GM18507 (cell line): ENCODE results near the gene C1QTNF6.

Source experiments
- DNase-seq: peaks from one replicate; pipeline ENCODE4 v3.0.0; 2011; ENCODE audit warnings: low read depth; ENCODE audit not compliant: insufficient read length; ENCODE audit errors: extremely low spot score
- FAIRE-seq: peaks from 2 replicates; lab custom pipeline; 2011; peaks lifted over from hg19 to GRCh38; lab: Jason Lieb, UNC

Gene C1QTNF6

DNA sequence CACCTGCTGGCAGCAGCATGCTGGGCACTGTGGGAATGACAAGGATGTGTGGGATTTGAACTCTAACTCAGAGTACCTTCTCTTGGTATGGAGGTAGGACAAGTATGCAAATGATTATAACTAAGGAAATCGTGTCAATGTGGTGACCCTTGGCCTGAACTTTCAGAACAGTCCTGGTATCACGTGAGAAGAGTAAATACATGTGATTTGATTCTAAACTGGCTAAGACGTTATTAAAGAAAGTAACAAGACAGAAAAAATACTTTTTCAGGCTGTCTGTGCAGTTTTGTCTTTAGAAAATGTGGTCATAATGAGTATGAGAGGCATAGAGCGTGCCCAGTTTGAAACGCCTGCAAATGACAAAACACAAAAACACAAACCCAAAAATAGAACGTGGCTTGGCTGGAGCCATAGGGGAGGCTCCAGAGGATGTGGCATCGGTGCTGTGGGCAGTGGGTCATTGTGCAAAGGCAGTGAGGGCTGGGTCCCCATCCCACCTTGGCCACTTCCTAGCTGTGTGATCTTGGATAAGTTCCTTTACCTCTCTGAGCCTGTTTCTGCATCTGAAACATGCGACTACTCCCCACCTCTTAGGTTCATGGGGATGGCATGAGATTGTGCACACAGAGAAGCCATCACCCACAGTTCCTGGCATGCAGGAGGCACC lies 19.9 kb downstream of the C1QTNF6 start:
- DNase-seq (no peak), FAIRE-seq (peak; percentile 77)

DNA sequence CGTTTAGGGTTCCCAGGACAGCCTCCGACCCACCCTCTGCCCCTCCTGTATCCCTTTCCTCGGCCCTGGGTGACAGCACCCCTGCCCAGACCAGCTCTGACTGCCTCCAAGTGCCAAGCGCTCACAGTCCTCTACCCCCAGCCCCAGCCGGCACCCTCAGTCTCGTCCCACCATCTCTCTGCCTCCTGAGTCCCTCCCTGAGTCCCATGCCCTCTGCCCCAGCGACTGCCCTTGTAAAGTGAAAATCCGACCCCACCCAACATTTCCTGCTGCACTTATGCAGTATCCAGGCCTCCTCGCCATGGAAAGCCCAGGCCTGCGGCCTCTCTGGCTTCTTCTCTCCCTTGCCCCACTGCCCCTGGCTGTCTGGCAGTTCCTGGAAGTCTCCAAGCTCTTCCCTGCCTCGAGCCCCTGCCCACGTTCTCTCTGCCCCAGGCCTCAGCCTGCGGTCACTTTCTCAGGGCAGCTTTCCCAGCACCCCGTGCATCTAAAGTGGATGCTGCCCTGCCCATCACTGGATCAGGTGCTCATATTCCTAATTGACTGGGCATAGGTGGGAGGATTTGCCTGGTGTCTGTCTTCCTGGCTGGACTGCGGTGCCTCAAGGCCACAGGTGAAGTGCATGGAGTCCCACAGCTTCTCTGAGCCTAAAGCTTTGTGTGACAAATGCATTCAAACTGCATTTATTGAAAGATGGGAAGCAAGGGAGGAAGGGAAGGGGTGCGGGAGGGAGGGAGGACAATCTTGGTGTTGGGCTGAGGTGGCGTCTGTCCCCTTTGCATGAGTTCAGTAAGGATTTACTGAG lies 20.7 kb downstream of the C1QTNF6 start:
- no peak for FAIRE-seq
- no peak for DNase-seq

- DNase-seq, result peak; percentile 78
- peak; percentile 90 for FAIRE-seq
Measured at GRCh38 chr22:37166675-37167066, 21.4 kb downstream of the C1QTNF6 start.

GRCh38 chr22:37165940-37166674 lies 21.9 kb downstream of the C1QTNF6 start:
- DNase-seq (no peak), FAIRE-seq (no peak)

- DNase-seq (no peak), FAIRE-seq (no peak)
Measured at GRCh38 chr22:37165066-37165465, 23.0 kb downstream of the C1QTNF6 start.

DNA sequence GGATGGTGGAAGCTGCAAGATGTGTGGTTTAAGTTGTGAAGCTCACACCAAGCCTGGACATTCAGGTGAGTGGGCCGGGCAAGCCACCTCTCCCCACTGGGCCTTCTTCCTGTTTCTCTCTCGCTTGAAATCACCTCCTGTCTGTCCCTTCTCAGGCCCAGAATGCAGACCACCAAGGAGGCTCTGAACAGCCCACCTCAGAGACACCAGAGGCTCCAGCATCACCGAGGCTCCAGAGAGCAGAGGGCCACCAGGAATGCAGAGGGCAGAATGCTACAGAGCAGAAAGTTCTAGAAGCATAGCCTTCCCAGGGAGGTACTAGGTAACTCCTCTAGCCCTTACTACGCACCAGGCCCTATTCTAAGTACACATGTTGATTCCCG lies 23.6 kb downstream of the C1QTNF6 start:
- no peak for DNase-seq
- no peak for FAIRE-seq

DNA sequence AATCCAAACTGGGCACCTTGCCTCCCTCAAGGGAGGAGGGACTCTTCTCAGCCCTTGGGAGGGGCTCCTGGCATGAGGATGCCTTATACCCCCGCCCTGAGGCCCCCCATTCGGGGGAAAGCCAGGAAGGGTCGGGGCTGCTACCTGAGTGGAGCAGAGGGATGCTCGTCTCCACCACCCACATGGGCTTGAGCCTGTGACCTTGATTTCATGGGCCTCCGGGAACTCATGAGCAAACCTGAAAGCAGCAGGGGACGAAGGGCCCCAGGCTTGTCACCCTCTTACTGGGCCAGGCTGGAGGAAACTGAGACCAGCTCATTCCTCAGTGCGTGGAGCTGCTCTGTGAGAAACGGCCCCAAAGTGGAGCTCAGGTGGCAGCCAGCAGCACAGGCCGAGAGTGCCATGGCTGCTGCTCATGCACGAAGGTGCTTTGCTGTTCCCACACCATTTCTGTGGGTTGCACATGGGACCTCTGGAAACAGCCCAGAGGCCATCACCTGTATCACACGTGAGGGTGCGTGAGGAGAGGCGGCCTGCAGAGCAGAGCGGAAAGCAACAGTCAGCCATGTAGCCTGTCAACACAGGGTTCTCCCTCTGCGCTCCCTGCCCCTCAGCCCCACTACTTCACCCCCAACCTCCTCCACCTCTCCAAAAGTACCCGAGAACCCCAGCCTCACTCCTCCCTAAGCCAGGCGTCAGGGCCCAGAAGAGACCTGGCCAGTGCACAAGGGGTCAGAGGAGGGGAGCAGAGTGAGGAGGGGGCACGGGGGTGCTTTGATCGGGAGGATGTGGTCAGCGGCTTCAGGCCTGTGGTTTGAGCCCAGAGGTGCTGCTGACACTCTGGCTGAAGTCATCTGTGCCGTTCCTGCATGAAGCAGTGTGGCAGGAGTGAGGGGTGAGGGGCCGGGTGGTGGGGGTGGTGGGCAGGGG lies 24.2 kb downstream of the C1QTNF6 start:
- DNase-seq (peak; percentile 71), FAIRE-seq (no peak)

DNA sequence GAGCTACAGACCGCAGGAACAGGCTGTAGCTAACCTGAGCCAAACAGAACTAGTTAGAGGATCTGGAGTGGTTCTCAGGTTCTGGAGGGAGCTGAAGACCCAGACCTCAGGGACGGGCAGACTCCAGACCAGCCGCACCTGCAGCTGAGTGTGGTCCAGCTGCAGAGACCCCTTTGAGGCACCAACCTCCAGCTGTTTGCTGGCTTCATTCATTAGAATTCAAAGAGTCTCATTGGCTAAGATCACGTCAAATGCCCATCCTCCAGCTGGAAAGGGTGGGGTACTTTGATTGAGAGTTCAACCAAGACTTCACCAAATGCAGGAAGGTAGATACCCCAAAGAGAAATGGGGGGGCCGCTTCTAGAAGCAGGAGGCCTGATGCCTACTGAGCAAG lies 25.0 kb downstream of the C1QTNF6 start:
- no peak for DNase-seq
- FAIRE-seq, result no peak

DNA sequence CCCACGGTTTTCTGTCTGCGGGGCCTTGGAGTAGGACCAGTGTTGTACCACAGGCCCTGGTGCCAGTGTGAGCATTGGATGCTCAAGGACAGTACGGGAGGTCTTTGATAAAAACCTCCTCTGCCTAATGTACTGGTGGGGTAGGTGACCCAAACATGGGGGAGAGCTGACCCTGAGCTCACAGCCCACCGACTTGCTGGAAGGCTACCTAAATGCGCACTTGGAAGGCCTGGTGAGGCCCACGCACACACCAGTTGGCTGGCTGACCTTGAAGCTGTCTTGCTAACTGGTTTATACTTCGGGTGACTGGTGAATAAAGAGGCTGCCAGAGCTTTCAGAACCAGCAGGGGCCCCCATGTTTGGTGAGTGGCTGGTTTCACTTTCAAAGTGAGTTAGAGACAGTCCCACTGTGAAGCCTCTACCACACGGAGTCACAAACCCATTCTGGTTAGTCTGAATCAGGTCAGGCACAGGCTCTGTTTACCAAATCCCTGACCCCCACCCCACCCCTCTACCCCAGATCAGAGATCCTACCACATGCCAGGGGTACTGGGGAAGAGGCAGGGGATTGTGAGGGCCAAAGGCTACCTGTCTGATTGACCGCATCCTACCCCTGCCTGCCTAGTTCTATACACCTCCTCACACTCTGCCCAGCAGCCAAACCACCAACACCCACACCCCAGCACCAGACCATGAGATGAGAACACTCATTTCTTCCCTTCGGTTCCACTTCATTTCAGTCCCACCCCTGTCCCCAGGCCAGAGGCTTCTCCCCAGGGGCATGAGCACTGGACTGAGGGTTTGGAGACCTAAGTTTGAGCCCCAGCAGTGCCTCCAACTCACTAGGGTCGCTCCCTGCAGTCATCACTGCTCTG lies 25.6 kb downstream of the C1QTNF6 start:
- FAIRE-seq, result peak; percentile 100

GRCh38 chr22:37161443-37161842 lies 26.6 kb downstream of the C1QTNF6 start:
- FAIRE-seq (no peak), DNase-seq (no peak)

More for the DNA sequence above, 25.6 kb downstream of the C1QTNF6 start:
- peak; percentile 74 for DNase-seq

DNA sequence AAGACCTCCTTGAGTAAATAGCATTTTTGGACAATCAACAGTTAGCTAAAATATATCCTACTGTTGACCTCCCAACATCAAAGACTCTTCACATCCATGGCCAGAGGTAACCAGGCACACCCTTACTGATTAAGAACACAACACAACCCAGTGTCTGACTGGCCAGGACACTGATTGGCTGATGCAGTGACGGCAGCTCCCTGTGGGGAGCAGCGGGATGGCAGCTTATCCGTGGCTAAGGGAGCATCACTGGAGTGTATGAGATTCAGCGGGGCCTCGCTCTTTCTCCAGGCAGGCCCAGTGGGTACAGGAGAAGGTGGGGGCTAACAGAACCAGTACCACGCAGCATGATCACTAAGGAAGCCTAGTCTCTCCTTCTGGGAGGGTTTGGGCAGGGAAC lies 28.0 kb downstream of the C1QTNF6 start:
- no peak for DNase-seq
- FAIRE-seq, result no peak

DNA sequence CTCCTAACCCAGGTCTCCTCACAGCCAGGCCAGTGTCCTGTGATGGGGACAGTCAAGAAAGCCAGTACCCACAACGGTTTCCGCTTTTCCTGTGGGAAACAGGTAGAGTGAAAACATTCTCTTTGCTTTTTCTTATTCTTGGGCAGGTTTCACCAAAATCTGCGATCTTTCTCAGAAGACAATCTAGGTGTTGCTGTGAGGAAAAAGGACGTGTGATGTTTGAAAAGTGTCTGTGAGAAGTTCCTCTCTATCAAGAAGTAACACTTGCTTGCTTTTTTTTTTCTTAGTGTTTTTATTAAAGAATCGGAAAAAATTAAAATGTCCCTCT lies 29.1 kb downstream of the C1QTNF6 start:
- no peak for DNase-seq
- peak; percentile 33 for FAIRE-seq

DNA sequence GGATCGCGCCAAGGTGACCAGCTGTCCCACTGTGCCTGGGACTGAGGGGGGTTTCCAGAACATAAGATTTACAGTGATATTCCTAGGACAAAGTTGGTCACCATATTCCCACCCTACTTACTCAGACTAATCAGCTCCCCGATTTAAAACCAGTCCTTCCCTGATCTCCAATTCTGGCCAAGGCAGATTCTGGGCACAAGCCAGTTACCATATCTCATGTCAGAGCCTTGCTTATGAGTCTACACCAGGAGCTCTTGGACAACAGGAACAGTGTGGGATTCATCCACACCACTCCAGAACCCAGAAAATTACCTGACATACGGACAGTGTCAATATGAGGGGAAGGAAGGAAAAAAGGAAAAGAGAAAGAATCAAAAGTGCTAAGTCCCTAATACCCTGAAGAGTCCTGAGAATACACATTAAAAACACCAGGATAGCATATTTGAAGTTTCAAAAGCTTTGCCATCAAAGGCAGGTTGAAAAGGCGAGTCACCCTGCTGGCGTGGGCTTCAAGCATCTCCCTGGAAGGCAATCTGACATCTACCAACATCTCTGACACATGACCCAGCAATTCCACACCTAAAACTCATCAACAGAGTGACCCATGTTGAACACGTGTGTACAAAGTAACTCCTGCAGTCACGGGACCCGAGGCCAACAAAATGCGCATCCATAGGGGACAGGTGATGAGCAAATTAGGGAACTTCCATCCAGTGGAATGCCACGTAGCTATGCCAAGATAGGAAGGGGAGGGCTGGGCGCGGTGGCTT lies 30.3 kb downstream of the C1QTNF6 start:
- FAIRE-seq (no peak), DNase-seq (no peak)

DNA sequence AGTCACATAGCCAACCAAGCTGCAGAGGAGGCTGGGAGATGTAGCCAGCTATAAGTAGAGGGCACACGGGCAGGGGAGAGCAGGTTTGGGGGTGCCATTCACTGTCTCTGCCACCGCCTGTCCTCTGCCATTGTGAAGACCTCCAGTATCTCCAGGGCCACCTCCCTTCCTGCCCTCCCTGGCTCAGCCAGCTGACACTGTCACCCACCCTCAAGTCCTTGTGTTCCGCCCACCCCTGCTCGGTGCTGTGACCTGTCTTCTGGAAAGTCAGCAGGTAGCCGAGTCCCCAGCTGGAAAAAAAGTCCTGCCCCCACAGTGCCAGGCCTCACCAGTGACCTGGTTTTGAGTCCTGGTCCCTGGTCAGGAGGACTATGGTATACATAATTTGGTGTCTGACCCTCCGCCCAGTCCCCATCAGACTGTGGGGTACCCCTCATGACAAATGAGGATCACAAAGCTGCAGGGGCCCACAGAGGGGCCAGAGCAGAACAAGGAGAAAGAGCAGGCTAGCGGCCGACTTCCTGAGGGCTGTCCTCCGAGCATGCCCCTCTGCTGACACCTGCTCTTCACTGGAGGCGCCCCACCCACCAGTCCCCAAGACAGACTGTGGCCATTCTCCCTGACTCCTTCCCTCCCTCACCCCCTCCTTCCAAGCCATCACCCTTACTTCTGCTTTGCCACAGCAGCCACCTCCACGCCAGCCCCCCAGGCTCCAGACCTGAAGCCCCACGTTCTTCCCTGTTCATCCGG lies 31.2 kb downstream of the C1QTNF6 start:
- FAIRE-seq (no peak), DNase-seq (no peak)

GRCh38 chr22:37155971-37156370 lies 32.1 kb downstream of the C1QTNF6 start:
- no peak for FAIRE-seq

DNA sequence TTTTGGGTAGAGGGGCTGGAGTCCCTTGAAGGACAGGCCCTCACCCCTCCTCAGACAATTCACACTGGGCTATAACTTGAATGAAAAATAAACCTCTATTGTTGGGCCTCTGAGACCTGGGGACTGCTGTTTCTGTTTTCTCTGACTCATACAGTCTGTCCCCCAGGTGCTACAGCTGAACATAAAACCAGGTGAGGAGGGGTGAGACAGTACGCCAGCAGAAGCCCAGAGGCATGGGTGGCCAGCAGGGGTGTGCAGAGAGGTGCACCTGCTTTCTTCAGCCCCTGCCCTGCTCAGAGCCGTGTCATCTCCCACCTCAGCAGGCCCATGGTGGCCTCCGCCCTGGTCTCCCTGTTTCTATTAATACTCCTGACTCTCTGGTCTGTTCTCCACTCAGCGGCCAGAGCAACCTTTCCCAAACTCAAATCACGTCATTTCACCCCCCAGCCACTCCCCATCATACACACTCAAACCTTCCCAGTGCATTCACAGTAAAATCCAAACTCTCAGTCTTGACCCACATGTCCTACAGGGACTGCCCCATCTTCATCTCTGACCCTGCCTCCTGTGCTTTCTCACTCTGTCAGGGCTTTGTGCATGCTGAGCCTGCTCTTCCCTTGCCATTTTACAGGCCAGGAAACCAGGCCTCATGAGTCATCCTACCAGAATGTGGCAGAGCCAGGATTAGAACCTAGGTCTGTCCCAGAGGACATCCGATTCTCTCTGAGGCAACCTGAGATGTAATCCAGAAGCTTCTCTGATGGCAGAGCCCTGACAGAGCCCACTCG lies 32.9 kb downstream of the C1QTNF6 start:
- FAIRE-seq (peak; percentile 76), DNase-seq (no peak)

More at GRCh38 chr22:37155971-37156370, 32.1 kb downstream of the C1QTNF6 start:
- DNase-seq, result no peak

- DNase-seq, result no peak
- no peak for FAIRE-seq
Measured at GRCh38 chr22:37153901-37154300, 34.1 kb downstream of the C1QTNF6 start.
